ENCODE measurements around the gene PEX26.

DNA sequence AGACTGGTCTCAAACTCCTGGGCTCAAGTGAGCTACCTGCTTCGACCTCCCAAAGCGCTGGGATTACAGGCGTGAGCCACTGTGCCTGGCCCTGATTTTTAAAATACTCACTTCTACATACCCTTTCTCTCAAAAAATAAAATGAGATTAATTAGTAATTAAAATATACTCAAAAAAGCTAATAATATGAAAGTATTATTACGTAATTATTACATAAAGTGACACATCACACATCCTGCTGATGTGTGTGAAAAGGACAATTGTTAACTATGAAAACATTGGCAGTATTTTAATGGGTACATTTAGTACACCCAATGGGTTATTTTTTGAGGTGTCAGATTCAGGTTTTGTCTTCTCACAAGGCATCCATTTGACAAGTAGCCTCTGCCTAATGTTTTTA lies 32.0 kb upstream of the PEX26 start:
- TF ChIP-seq CTCF (IDR thresholded peaks at IDR 0.05) (no peak), POLR2A (IDR thresholded peaks at IDR 0.05) (no peak)

All from lower leg skin (tissue), 3 donors.